ENCODE results near the gene B3GNT9. TPM values are rescaled to one million over a fixed set of nuclear protein-coding genes. Genes with fewer than 3 reads are reported as not detected.
"Not testable (repeated sequence)": the region's sequence is repeated elsewhere in the genome, so short reads cannot be mapped to it uniquely, and the experiment has no call there.

The B3GNT9 gene
- total RNA-seq, 3 donors from 2014 or later (not counting 1 experiment from before 2014, with no cell fraction given): 0.80 to 1.3 (median 1.0) TPM

GRCh38 chr16:67128887-67129286 lies 21.9 kb downstream of the B3GNT9 start:
- TF ChIP-seq CTCF (IDR thresholded peaks at IDR 0.05): no peak
- Mint-ChIP-seq H3K36me3 (peaks cover under 1% of the 10 kb centered on the region), H3K27me3 (ENCODE audit: low read depth in 2 of 2) (no peaks in the 10 kb centered on the region), H3K4me1 (peaks cover 0 to 4% of the 10 kb centered on the region in 2 donors), H3K9me3 (no peaks in the 10 kb centered on the region), H3K27ac (no peak overlapping the region), H3K4me3 (no peak overlapping the region)
- intact Hi-C loops (cut with micrococcal nuclease): no loop called here
- no peaks in the 10 kb centered on the region for H3K27me3 ChIP-seq (ENCODE audit: control insufficient read depth, insufficient read depth, low read length)
- no peaks in the 10 kb centered on the region for H3K9me3 ChIP-seq (ENCODE audit: control insufficient read depth, insufficient read depth, low read length)
- no peaks in the 10 kb centered on the region for H3K4me1 ChIP-seq (ENCODE audit: control insufficient read depth, insufficient read depth, low read length)
- ATAC-seq (no peak), DNase-seq (no peak)
- H3K4me3 ChIP-seq (ENCODE audit: low read length): no peak overlapping the region
- WGBS (ENCODE audit: insufficient coverage): 95% methylated on average over 3 of the region's 3 CpGs
- peaks cover 41% of the 10 kb centered on the region for H3K36me3 ChIP-seq (ENCODE audit: control insufficient read depth, insufficient read depth, low read length)
- H3K27ac ChIP-seq (ENCODE audit: low read length): no peak overlapping the region

GRCh38 chr16:67128417-67128816 lies 22.4 kb downstream of the B3GNT9 start:
- H3K36me3 ChIP-seq (ENCODE audit: control insufficient read depth, insufficient read depth, low read length): peaks cover 43% of the 10 kb centered on the region
- H3K4me3 ChIP-seq (ENCODE audit: low read length): no peak overlapping the region
- no peaks in the 10 kb centered on the region for H3K9me3 ChIP-seq (ENCODE audit: control insufficient read depth, insufficient read depth, low read length)
- no peak for ATAC-seq
- intact Hi-C loops (cut with micrococcal nuclease): no loop called here
- Mint-ChIP-seq H3K27ac (no peak overlapping the region), H3K4me1 (peaks cover 0 to 4% of the 10 kb centered on the region in 2 donors), H3K4me3 (no peak overlapping the region), H3K9me3 (no peaks in the 10 kb centered on the region), H3K36me3 (peaks cover 6% of the 10 kb centered on the region), H3K27me3 (ENCODE audit: low read depth in 2 of 2) (no peaks in the 10 kb centered on the region)
- TF ChIP-seq CTCF (IDR thresholded peaks at IDR 0.05): no peak
- no peak for DNase-seq
- H3K27me3 ChIP-seq (ENCODE audit: control insufficient read depth, insufficient read depth, low read length): no peaks in the 10 kb centered on the region
- H3K27ac ChIP-seq (ENCODE audit: low read length): no peak overlapping the region
- H3K4me1 ChIP-seq (ENCODE audit: control insufficient read depth, insufficient read depth, low read length): no peaks in the 10 kb centered on the region

GRCh38 chr16:67122799-67123198 lies 28.0 kb downstream of the B3GNT9 start:
- 100% methylated on average over 5 of the region's 5 CpGs for WGBS (ENCODE audit: insufficient coverage)
- H3K4me3 ChIP-seq (ENCODE audit: low read length); H3K36me3 Mint-ChIP-seq; H3K27me3 Mint-ChIP-seq (ENCODE audit: low read depth in 2 of 2); H3K9me3 ChIP-seq (ENCODE audit: control insufficient read depth, insufficient read depth, low read length); ATAC-seq; DNase-seq; H3K27me3 ChIP-seq (ENCODE audit: control insufficient read depth, insufficient read depth, low read length); H3K4me1 ChIP-seq (ENCODE audit: control insufficient read depth, insufficient read depth, low read length); H3K4me1 Mint-ChIP-seq; intact Hi-C loops (cut with micrococcal nuclease); H3K4me3 Mint-ChIP-seq; H3K27ac Mint-ChIP-seq; H3K27ac ChIP-seq (ENCODE audit: low read length); H3K9me3 Mint-ChIP-seq: not testable (repeated sequence)
- H3K36me3 ChIP-seq (ENCODE audit: control insufficient read depth, insufficient read depth, low read length): peaks cover 43% of the 10 kb centered on the region

GRCh38 chr16:67120025-67120424 lies 30.8 kb downstream of the B3GNT9 start:
- H3K27me3 Mint-ChIP-seq (ENCODE audit: low read depth in 2 of 2): no peaks in the 10 kb centered on the region
- H3K27ac ChIP-seq (ENCODE audit: low read length): no peak overlapping the region
- peaks cover 0 to 8% of the 10 kb centered on the region in 2 donors for H3K4me1 Mint-ChIP-seq
- H3K36me3 ChIP-seq (ENCODE audit: control insufficient read depth, insufficient read depth, low read length): peaks cover 28% of the 10 kb centered on the region
- H3K27me3 ChIP-seq (ENCODE audit: control insufficient read depth, insufficient read depth, low read length): no peaks in the 10 kb centered on the region
- no peak for TF ChIP-seq CTCF (IDR thresholded peaks at IDR 0.05)
- H3K4me1 ChIP-seq (ENCODE audit: control insufficient read depth, insufficient read depth, low read length): no peaks in the 10 kb centered on the region
- H3K9me3 Mint-ChIP-seq: no peaks in the 10 kb centered on the region
- DNase-seq: no peak
- no peaks in the 10 kb centered on the region for H3K9me3 ChIP-seq (ENCODE audit: control insufficient read depth, insufficient read depth, low read length)
- H3K4me3 ChIP-seq (ENCODE audit: low read length): no peak overlapping the region
- ATAC-seq: no peak
- no peak overlapping the region for H3K27ac Mint-ChIP-seq
- WGBS (ENCODE audit: insufficient coverage): 93% methylated on average over 5 of the region's 5 CpGs
- H3K4me3 Mint-ChIP-seq: no peak overlapping the region
- intact Hi-C loops (cut with micrococcal nuclease): no loop called here
- H3K36me3 Mint-ChIP-seq: peaks cover 7% of the 10 kb centered on the region
